Measurements from ENCODE around the gene WSB2.

Gene WSB2

DNA sequence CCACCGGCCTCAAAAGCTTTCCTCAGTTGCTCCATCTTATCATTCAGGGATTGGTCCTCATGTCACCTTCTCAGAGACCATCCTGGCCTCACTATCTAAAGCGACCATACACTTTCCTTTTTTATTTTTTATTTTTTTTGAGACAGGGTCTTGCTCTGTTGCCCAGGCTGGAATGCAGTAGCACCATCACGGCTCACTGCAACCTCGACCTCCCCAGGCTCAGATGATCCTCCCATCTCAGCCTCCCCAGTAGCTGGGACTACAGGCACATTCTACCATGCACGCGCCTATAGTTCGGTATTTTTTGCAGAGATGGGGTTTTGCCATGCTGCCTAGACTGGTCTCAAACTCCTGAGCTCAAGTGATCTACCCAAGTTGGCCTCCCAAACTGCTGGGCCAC lies 2.8 kb downstream of the WSB2 start:
- TF ChIP-seq, protein P1, sequence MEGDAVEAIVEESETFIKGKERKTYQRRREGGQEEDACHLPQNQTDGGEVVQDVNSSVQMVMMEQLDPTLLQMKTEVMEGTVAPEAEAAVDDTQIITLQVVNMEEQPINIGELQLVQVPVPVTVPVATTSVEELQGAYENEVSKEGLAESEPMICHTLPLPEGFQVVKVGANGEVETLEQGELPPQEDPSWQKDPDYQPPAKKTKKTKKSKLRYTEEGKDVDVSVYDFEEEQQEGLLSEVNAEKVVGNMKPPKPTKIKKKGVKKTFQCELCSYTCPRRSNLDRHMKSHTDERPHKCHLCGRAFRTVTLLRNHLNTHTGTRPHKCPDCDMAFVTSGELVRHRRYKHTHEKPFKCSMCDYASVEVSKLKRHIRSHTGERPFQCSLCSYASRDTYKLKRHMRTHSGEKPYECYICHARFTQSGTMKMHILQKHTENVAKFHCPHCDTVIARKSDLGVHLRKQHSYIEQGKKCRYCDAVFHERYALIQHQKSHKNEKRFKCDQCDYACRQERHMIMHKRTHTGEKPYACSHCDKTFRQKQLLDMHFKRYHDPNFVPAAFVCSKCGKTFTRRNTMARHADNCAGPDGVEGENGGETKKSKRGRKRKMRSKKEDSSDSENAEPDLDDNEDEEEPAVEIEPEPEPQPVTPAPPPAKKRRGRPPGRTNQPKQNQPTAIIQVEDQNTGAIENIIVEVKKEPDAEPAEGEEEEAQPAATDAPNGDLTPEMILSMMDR (conservative IDR thresholded peaks at IDR 0.05; ENCODE audit: low read depth, low read length), result no peak
- H3K27me3 ChIP-seq (ENCODE audit: insufficient read depth, low read depth), result no peaks in the 10 kb centered on the region
- no peak overlapping the region for H3K4me3 ChIP-seq (IDR thresholded peaks at IDR 0.05; ENCODE audit: insufficient read depth, low read depth, low read length)
- no peaks in the 10 kb centered on the region for H4K20me1 ChIP-seq (ENCODE audit: insufficient read depth)
- peaks cover 3% of the 10 kb centered on the region for H3K4me1 ChIP-seq (ENCODE audit: low read depth, poor library complexity, severe bottlenecking)
- no peak overlapping the region for H2AFZ ChIP-seq (ENCODE audit: low read depth)
- no peaks in the 10 kb centered on the region for H3K79me2 ChIP-seq (ENCODE audit: insufficient read depth, low read depth)
- H3K9ac ChIP-seq, result no peak overlapping the region
- H3K4me2 ChIP-seq, result no peak overlapping the region
- no peaks in the 10 kb centered on the region for H3K36me3 ChIP-seq (ENCODE audit: insufficient read depth)
- H3K27ac ChIP-seq, result no peak overlapping the region

DNA sequence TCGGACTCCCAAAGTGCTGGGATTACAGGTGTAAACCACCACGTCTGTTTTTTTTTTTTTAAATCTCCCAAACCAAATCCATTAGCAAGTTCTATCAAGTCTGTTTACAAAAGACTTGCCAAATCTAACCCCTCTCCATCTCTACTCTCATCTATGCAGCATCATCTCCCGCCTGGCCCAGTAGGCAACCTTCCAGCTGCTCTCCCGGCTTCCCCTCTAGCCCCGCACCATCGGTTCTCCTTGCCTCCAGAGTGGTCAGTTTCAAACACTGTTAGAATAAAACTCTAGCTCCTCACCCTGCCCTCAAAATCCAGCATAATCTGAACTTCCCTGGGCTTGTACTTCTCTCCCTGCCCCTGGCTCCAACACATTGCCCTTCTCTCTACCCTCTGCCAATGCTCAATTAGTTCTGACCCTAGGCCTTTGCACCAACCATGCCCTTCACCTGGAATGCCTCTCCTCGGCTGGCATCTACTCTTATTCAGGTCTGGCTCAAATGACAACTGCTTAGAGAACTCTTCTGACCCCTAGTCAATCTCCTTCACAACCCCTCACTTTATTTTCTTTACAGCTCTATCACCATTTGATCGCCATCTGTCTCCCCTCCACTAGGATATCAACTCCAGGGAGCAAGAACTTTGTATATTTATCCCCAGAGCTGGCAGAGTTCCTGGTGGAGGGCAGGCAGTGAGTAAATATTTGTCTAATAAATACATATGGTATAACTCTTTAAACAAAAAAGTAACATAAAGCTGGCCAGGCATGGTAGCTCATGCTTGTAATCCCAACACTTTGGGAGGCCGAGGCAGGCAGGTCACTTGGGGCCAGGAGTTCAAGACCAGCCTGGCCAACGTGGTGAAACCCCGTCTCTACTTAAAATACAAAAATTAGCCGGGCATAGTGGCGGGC lies 4.9 kb downstream of the WSB2 start:
- no peaks in the 10 kb centered on the region for H3K27me3 ChIP-seq (ENCODE audit: insufficient read depth, low read depth)
- no peak overlapping the region for H3K4me2 ChIP-seq
- H3K4me1 ChIP-seq (ENCODE audit: low read depth, poor library complexity, severe bottlenecking), result peaks cover 3% of the 10 kb centered on the region
- no peak overlapping the region for H3K27ac ChIP-seq
- no peaks in the 10 kb centered on the region for H3K79me2 ChIP-seq (ENCODE audit: insufficient read depth, low read depth)
- H3K36me3 ChIP-seq (ENCODE audit: insufficient read depth), result no peaks in the 10 kb centered on the region
- TF ChIP-seq, protein P1 (conservative IDR thresholded peaks at IDR 0.05; ENCODE audit: low read depth, low read length), result no peak
- no peak overlapping the region for H2AFZ ChIP-seq (ENCODE audit: low read depth)
- H3K4me3 ChIP-seq (IDR thresholded peaks at IDR 0.05; ENCODE audit: insufficient read depth, low read depth, low read length), result no peak overlapping the region
- no peak overlapping the region for H3K9ac ChIP-seq
- H4K20me1 ChIP-seq (ENCODE audit: insufficient read depth), result no peaks in the 10 kb centered on the region

DNA sequence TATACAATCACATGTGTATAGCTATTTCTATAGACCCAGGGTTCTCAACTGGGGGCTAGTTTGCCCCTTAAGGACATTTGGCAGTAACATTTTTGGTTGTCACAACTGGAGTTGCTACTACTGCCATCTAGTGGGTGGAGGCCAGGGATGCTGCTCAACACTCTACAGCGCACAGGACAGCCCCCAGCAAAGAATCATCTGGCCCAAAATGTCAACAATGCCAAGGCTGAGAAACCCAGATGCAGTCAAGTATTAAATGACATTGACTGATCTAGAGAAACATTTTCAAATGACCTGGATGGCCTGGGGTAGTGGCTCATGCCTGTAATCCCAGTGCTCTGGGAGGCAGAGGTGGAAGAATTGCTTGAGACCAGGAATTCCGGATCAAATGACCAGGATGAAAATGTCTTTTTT lies 5.8 kb downstream of the WSB2 start:
- Histone ChIP-seq H2AFZ (ENCODE audit: low read depth) (no peak overlapping the region), H3K36me3 (ENCODE audit: insufficient read depth) (no peaks in the 10 kb centered on the region), H3K4me3 (IDR thresholded peaks at IDR 0.05; ENCODE audit: insufficient read depth, low read depth, low read length) (no peak overlapping the region), H3K4me1 (ENCODE audit: low read depth, poor library complexity, severe bottlenecking) (peaks cover 3% of the 10 kb centered on the region), H3K27me3 (ENCODE audit: insufficient read depth, low read depth) (no peaks in the 10 kb centered on the region), H3K79me2 (ENCODE audit: insufficient read depth, low read depth) (no peaks in the 10 kb centered on the region), H3K4me2 (no peak overlapping the region), H4K20me1 (ENCODE audit: insufficient read depth) (no peaks in the 10 kb centered on the region), H3K27ac (no peak overlapping the region), H3K9ac (no peak overlapping the region)
- TF ChIP-seq, protein P1 (conservative IDR thresholded peaks at IDR 0.05; ENCODE audit: low read depth, low read length), result peak; percentile 52

DNA sequence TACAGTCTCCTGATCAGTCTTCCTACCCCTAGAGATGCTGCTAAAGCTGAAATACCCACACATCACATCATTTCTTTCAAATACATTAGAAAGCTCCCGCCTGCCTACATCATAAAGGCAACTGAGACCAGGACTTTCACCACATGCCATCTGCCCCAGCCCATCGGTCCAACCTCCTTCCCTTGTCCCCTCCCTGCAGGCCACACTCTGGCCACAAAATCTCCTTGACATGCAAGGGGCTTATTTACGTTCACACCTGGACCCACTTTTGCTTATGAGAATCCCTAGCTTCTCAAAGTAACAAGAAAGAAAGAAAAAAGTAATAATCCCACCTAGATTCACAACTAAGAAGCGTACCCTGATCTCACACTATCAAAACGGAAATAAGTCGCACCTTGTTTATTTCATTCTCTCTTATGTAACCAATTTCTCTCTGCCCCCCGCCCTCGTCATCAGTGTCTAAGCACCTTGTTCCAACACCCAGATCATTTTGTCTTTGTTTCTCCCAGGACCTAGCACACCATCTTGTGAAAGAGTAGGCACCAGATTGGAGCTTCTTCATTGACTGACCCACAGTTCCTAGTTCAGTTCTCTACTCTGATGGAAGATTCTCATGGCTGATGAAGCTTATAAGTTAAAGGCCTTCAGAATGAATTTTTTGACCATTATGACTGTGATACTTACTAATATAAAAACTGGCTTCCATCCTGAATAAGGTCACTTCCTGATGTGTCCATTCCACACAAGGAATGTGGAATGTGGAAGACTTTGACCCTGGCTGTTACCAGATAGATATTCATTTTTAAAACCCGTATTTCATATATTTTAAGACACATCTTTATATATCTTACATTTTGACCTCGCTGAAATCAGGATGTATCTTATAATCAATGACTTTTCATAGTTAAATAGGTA lies 7.7 kb downstream of the WSB2 start:
- Histone ChIP-seq H3K27ac (no peak overlapping the region), H3K4me3 (IDR thresholded peaks at IDR 0.05; ENCODE audit: insufficient read depth, low read depth, low read length) (no peak overlapping the region), H3K4me2 (no peak overlapping the region), H3K36me3 (ENCODE audit: insufficient read depth) (no peaks in the 10 kb centered on the region), H3K4me1 (ENCODE audit: low read depth, poor library complexity, severe bottlenecking) (peaks cover 3% of the 10 kb centered on the region), H4K20me1 (ENCODE audit: insufficient read depth) (no peaks in the 10 kb centered on the region), H3K9ac (no peak overlapping the region), H3K27me3 (ENCODE audit: insufficient read depth, low read depth) (no peaks in the 10 kb centered on the region), H3K79me2 (ENCODE audit: insufficient read depth, low read depth) (no peaks in the 10 kb centered on the region), H2AFZ (ENCODE audit: low read depth) (no peak overlapping the region)
- TF ChIP-seq, protein P1 (conservative IDR thresholded peaks at IDR 0.05; ENCODE audit: low read depth, low read length), result no peak

Data from KMS-11 (cell line).